Neural cell (in vitro differentiated cells): Measurements from ENCODE around the gene SIK3. TPM values are rescaled to one million over a fixed set of nuclear protein-coding genes. Genes with fewer than 3 reads are reported as not detected.

Experiments used
- H2AFZ ChIP-seq: fragments of 200-600, 300-800 bp; sonication (generic), shearing (Covaris generic); 2 replicates; pipeline ENCODE4 v1.6.0; 2014; ENCODE audit warnings: low read depth, mild to moderate bottlenecking, antibody characterized with exemption, low read length, moderate library complexity
- H3F3A ChIP-seq: fragments of 200-600 bp; shearing (Covaris generic); 2 replicates; pipeline ENCODE4 v1.6.1; 2016; ENCODE audit warnings: mild to moderate bottlenecking, moderate library complexity, mixed read lengths, antibody characterized with exemption, low read length; ENCODE audit not compliant: insufficient read depth, poor library complexity, severe bottlenecking
- H3K27ac ChIP-seq: fragments of 200-600, 300-800 bp; sonication (generic), shearing (Covaris generic); 2 replicates; pipeline ENCODE4 v1.5.1; 2014; ENCODE audit warnings: mild to moderate bottlenecking, low read length, moderate library complexity
- H3K27me3 ChIP-seq: fragments of 300-800, 200-600 bp; sonication (generic), shearing (Covaris generic); 2 replicates; pipeline ENCODE4 v1.6.0; 2014; ENCODE audit warnings: mild to moderate bottlenecking, low read depth, low read length, moderate library complexity; ENCODE audit not compliant: insufficient read depth
- H3K36me3 ChIP-seq: fragments of 300-800, 200-600 bp; sonication (generic), shearing (Covaris generic); 2 replicates; pipeline ENCODE4 v1.5.1; 2014; ENCODE audit warnings: mild to moderate bottlenecking, antibody characterized with exemption, low read length, moderate library complexity; ENCODE audit not compliant: insufficient read depth
- H3K4me2 ChIP-seq: fragments of 300-800, 200-600 bp; sonication (generic), shearing (Covaris generic); 2 replicates; pipeline ENCODE4 v1.6.0; 2014; ENCODE audit warnings: mild to moderate bottlenecking, low read length
- H3K4me3 ChIP-seq: fragments of 300-800, 200-600 bp; sonication (generic), shearing (Covaris generic); 2 replicates; pipeline ENCODE4 v1.5.1; 2014; ENCODE audit warnings: mild to moderate bottlenecking, low read length, moderate library complexity
- H3K79me2 ChIP-seq: fragments of 200-600 bp; shearing (Covaris generic); replicated peaks from 2 replicates; pipeline ENCODE4 v1.6.0; 2014; ENCODE audit warnings: mild to moderate bottlenecking, low read length, moderate library complexity; ENCODE audit not compliant: insufficient read depth
- H3K9ac ChIP-seq: fragments of 300-800, 200-600 bp; sonication (generic), shearing (Covaris generic); 2 replicates; pipeline ENCODE4 v1.6.1; 2016; ENCODE audit warnings: mild to moderate bottlenecking, low read length, mixed read lengths
- H3K9me2 ChIP-seq: fragments of 200-600 bp; shearing (Covaris generic); 2 replicates; pipeline ENCODE4 v1.6.1; 2016; ENCODE audit warnings: mild to moderate bottlenecking, low read length, mixed read lengths; ENCODE audit not compliant: insufficient read depth
- H3K9me3 ChIP-seq: fragments of 200-600, 300-800 bp; sonication (generic), shearing (Covaris generic); 2 replicates; pipeline ENCODE4 v1.6.1; 2016; ENCODE audit warnings: mild to moderate bottlenecking, mixed run types, low read length, moderate library complexity, mixed read lengths
- H4K20me1 ChIP-seq: fragments of 200-600 bp; shearing (Covaris generic); 2 replicates; pipeline ENCODE4 v1.6.1; 2016; ENCODE audit warnings: mild to moderate bottlenecking, mixed run types; ENCODE audit not compliant: insufficient read depth
- EP300 ChIP-seq: fragments of 450-650 bp; conservative IDR thresholded peaks from 2 replicates; pipeline ENCODE4 v1.6.1; 2014; ENCODE audit warnings: antibody characterized with exemption, mild to moderate bottlenecking, moderate library complexity; ENCODE audit not compliant: poor library complexity, severe bottlenecking
- EZH2 ChIP-seq: fragments of 200-600, 300-800 bp; shearing (Covaris generic), sonication (generic); IDR thresholded peaks from 2 replicates; pipeline ENCODE4 v1.6.1; 2014; ENCODE audit warnings: antibody characterized with exemption, low read length, borderline replicate concordance, mild to moderate bottlenecking; ENCODE audit not compliant: insufficient read depth, poor library complexity, severe bottlenecking
- MXI1 ChIP-seq: fragments of 450-650 bp; conservative IDR thresholded peaks from 2 replicates; pipeline ENCODE4 v1.6.1; 2014; ENCODE audit warnings: antibody characterized with exemption, mild to moderate bottlenecking; ENCODE audit not compliant: poor library complexity, severe bottlenecking
- POLR2AphosphoS5 ChIP-seq: IDR thresholded peaks from 2 replicates; pipeline ENCODE4 v1.6.1; 2012
- RAD21 ChIP-seq: fragments of 450-650 bp; conservative IDR thresholded peaks from 2 replicates; pipeline ENCODE4 v1.6.1; 2014; ENCODE audit warnings: antibody characterized with exemption, mild to moderate bottlenecking, moderate library complexity
- SMC3 ChIP-seq: fragments of 450-650 bp; conservative IDR thresholded peaks from 2 replicates; pipeline ENCODE4 v1.6.1; 2014; ENCODE audit warnings: antibody characterized with exemption, mild to moderate bottlenecking, moderate library complexity; ENCODE audit not compliant: poor library complexity
- TAF1 ChIP-seq: IDR thresholded peaks from 2 replicates; pipeline ENCODE4 v1.6.1; 2012; ENCODE audit warnings: low read depth
- polyA plus RNA-seq: library from polyadenylated mRNA; depleted of rRNA; stranded (reverse); fragments of >200 nt; gene quantifications from 2 replicates; pipeline ENCODE4 v1.2.3, GENCODE V29; 2014
- TF ChIP-seq, protein P1 (sequence below): fragments of 450-650 bp; IDR thresholded peaks from 2 replicates; pipeline ENCODE4 v1.5.1; 2014; ENCODE audit warnings: antibody characterized with exemption, mild to moderate bottlenecking, moderate library complexity; ENCODE audit not compliant: poor library complexity, severe bottlenecking
- TF ChIP-seq, protein P2 (sequence below): IDR thresholded peaks from 2 replicates; pipeline ENCODE4 v1.6.1; 2012; ENCODE audit warnings: borderline replicate concordance

SIK3 gene
- polyA plus RNA-seq, 1 donor from 2014 or later = 11.2 TPM

DNA sequence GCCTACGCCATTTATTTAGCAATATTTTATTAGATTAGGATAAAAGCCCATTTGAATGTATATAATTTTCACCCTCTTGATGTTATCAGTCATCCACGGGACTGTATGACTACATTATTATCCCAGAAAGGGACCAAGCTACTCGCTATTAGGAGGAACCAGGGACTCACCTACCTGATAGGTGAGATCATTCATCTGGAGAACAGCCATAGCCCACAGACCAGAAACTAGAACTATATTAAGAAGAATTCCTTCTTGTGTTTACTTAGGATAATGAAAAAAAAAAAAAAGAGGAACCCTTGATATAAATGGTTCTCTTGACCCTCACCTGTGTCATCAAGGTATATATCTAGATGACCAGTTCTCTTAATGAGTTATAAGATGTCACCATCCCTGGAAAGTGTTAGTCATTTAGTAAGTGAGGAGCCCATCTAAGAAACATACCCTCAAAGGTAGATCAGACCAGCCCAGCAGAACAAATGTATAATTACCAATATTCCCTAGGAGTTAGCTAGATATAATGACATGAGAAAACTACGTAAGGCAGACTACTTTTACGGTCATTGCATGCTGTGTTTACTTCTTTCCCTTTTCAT is 8.0 kb downstream of the SIK3 start:
- no peaks in the 10 kb centered on the region for H3K27me3 ChIP-seq
- no peaks in the 10 kb centered on the region for H3K9me2 ChIP-seq
- no peaks in the 10 kb centered on the region for H3F3A ChIP-seq
- TF ChIP-seq EP300 (no peak), RAD21 (no peak)
- TF ChIP-seq, protein P1, sequence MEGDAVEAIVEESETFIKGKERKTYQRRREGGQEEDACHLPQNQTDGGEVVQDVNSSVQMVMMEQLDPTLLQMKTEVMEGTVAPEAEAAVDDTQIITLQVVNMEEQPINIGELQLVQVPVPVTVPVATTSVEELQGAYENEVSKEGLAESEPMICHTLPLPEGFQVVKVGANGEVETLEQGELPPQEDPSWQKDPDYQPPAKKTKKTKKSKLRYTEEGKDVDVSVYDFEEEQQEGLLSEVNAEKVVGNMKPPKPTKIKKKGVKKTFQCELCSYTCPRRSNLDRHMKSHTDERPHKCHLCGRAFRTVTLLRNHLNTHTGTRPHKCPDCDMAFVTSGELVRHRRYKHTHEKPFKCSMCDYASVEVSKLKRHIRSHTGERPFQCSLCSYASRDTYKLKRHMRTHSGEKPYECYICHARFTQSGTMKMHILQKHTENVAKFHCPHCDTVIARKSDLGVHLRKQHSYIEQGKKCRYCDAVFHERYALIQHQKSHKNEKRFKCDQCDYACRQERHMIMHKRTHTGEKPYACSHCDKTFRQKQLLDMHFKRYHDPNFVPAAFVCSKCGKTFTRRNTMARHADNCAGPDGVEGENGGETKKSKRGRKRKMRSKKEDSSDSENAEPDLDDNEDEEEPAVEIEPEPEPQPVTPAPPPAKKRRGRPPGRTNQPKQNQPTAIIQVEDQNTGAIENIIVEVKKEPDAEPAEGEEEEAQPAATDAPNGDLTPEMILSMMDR = no peak
- no peak overlapping the region for H2AFZ ChIP-seq
- no peak overlapping the region for H3K4me2 ChIP-seq
- no peaks in the 10 kb centered on the region for H4K20me1 ChIP-seq
- no peak overlapping the region for H3K4me3 ChIP-seq
- peaks cover 69% of the 10 kb centered on the region for H3K79me2 ChIP-seq
- H3K9ac ChIP-seq = no peak overlapping the region
- no peak overlapping the region for H3K27ac ChIP-seq
- H3K9me3 ChIP-seq = no peaks in the 10 kb centered on the region
- no peaks in the 10 kb centered on the region for H3K36me3 ChIP-seq

DNA sequence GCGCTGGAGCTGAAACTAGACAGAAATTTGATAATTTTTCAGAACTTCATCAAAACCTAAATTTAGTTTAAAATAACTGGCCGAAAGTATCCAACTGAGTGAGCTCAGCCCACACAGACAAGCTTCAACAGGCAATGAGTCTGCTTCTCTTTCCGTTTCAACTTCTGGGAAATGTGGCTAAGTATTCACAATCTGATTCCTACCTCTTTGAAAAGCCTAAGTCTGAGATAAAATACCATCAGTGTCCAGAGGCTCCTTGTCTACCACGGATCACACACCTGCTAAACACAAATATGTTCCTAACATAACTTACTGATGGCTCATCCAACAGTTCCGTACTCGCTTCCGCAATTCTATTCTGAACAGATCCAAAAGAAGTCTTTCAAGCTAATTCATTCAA is 8.5 kb downstream of the SIK3 start:
- Histone ChIP-seq H2AFZ (no peak overlapping the region), H3K36me3 (no peaks in the 10 kb centered on the region), H3K9ac (no peak overlapping the region), H3K4me2 (no peak overlapping the region), H3K4me3 (no peak overlapping the region), H3K9me2 (no peaks in the 10 kb centered on the region), H3K9me3 (no peaks in the 10 kb centered on the region), H4K20me1 (no peaks in the 10 kb centered on the region), H3F3A (no peaks in the 10 kb centered on the region), H3K79me2 (peaks cover 68% of the 10 kb centered on the region), H3K27me3 (no peaks in the 10 kb centered on the region), H3K27ac (no peak overlapping the region)
- TF ChIP-seq MXI1 (no peak), EZH2 (no peak), SMC3 (no peak), EP300 (no peak), TAF1 (no peak), RAD21 (no peak), POLR2AphosphoS5 (no peak)
- TF ChIP-seq, protein P1 = no peak
- TF ChIP-seq, protein P2, sequence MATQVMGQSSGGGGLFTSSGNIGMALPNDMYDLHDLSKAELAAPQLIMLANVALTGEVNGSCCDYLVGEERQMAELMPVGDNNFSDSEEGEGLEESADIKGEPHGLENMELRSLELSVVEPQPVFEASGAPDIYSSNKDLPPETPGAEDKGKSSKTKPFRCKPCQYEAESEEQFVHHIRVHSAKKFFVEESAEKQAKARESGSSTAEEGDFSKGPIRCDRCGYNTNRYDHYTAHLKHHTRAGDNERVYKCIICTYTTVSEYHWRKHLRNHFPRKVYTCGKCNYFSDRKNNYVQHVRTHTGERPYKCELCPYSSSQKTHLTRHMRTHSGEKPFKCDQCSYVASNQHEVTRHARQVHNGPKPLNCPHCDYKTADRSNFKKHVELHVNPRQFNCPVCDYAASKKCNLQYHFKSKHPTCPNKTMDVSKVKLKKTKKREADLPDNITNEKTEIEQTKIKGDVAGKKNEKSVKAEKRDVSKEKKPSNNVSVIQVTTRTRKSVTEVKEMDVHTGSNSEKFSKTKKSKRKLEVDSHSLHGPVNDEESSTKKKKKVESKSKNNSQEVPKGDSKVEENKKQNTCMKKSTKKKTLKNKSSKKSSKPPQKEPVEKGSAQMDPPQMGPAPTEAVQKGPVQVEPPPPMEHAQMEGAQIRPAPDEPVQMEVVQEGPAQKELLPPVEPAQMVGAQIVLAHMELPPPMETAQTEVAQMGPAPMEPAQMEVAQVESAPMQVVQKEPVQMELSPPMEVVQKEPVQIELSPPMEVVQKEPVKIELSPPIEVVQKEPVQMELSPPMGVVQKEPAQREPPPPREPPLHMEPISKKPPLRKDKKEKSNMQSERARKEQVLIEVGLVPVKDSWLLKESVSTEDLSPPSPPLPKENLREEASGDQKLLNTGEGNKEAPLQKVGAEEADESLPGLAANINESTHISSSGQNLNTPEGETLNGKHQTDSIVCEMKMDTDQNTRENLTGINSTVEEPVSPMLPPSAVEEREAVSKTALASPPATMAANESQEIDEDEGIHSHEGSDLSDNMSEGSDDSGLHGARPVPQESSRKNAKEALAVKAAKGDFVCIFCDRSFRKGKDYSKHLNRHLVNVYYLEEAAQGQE = no peak
